HG03196 (cell line): ENCODE results near the gene GALR3.

Source experiments
- ATAC-seq: cut with Tn5 transposase; IDR thresholded peaks from one replicate; pipeline ENCODE4 v1.9.1; 2021; ENCODE audit not compliant: unreplicated experiment

GALR3 gene

GRCh38 chr22:37822079-37822833 lies 926 bp upstream of the GALR3 start:
- no peak for ATAC-seq

- ATAC-seq = no peak
Observed at GRCh38 chr22:37824674-37825641, 1.8 kb downstream of the GALR3 start.

GRCh38 chr22:37827056-37827455 lies 3.9 kb downstream of the GALR3 start:
- ATAC-seq = no peak

GRCh38 chr22:37830093-37830842 lies 7.1 kb downstream of the GALR3 start:
- no peak for ATAC-seq

GRCh38 chr22:37831472-37831871 lies 8.3 kb downstream of the GALR3 start:
- no peak for ATAC-seq

- ATAC-seq = no peak
Observed at GRCh38 chr22:37832022-37832857, 9.1 kb downstream of the GALR3 start.

GRCh38 chr22:37842015-37842793 lies 19.0 kb downstream of the GALR3 start:
- no peak for ATAC-seq

GRCh38 chr22:37843741-37844089 lies 20.5 kb downstream of the GALR3 start:
- peak; percentile 47 for ATAC-seq

GRCh38 chr22:37844904-37845329 lies 21.7 kb downstream of the GALR3 start:
- ATAC-seq = no peak

GRCh38 chr22:37846433-37846832 lies 23.3 kb downstream of the GALR3 start:
- ATAC-seq = no peak

GRCh38 chr22:37848587-37849088 lies 25.5 kb downstream of the GALR3 start:
- ATAC-seq = no peak

GRCh38 chr22:37849089-37849751 lies 26.0 kb downstream of the GALR3 start, which contains the start of gene EIF3L:
Gene EIF3L, plus strand, starts transcription at chr22:37849419. Its CDS starts 31 bp downstream, at chr22:37849450.
- peak; percentile 65 for ATAC-seq

- ATAC-seq = no peak
Observed at GRCh38 chr22:37850801-37851200, 27.6 kb downstream of the GALR3 start.

- ATAC-seq = no peak
Observed at GRCh38 chr22:37852418-37852817, 29.2 kb downstream of the GALR3 start.

- no peak for ATAC-seq
Observed at GRCh38 chr22:37854946-37855345, 31.8 kb downstream of the GALR3 start.

- no peak for ATAC-seq
Observed at GRCh38 chr22:37855462-37855861, 32.3 kb downstream of the GALR3 start.

- no peak for ATAC-seq
Observed at GRCh38 chr22:37860796-37861421, 37.7 kb downstream of the GALR3 start.

GRCh38 chr22:37862570-37863325 lies 39.6 kb downstream of the GALR3 start:
- no peak for ATAC-seq
